NT2/D1 (cell line): Measurements from ENCODE around the gene GRIN2D.

Experiments
- DNase-seq: peaks from one replicate; pipeline ENCODE4 v3.0.0-alpha.2; 2011; ENCODE audit warnings: low read depth, low spot score
- H3K27me3 ChIP-seq: 2 replicates; pipeline ENCODE4 v1.6.0; 2011; ENCODE audit warnings: mild to moderate bottlenecking; ENCODE audit not compliant: insufficient read length, insufficient read depth
- H3K36me3 ChIP-seq: 2 replicates; pipeline ENCODE4 v1.6.1; 2011; ENCODE audit warnings: mild to moderate bottlenecking, low read length, mixed read lengths; ENCODE audit not compliant: insufficient read depth, insufficient read length
- H3K4me1 ChIP-seq: 2 replicates; pipeline ENCODE4 v1.5.1; 2011; ENCODE audit not compliant: insufficient read depth, insufficient read length
- H3K4me3 ChIP-seq: 2 replicates; pipeline ENCODE4 v1.5.1; 2011; ENCODE audit warnings: low read depth; ENCODE audit not compliant: insufficient read length
- H3K9ac ChIP-seq: 2 replicates; pipeline ENCODE4 v1.6.0; 2011; ENCODE audit warnings: low read depth; ENCODE audit not compliant: insufficient read length
- H3K9me3 ChIP-seq: 2 replicates; pipeline ENCODE4 v1.5.1; 2011; ENCODE audit warnings: mild to moderate bottlenecking, low read length; ENCODE audit not compliant: insufficient read depth
- SUZ12 ChIP-seq: IDR thresholded peaks from 2 replicates; pipeline ENCODE4 v1.6.1; 2011; ENCODE audit not compliant: insufficient read length, insufficient read depth; ENCODE audit errors: extremely low read depth
- YY1 ChIP-seq: IDR thresholded peaks from 2 replicates; pipeline ENCODE4 v1.6.1; 2011; ENCODE audit not compliant: insufficient read length, insufficient read depth
- ZNF274 ChIP-seq: IDR thresholded peaks from 2 replicates; pipeline ENCODE4 v1.6.1; 2011; ENCODE audit warnings: mild to moderate bottlenecking, low read depth, low read length

Gene GRIN2D

GRCh38 chr19:48353677-48354076 lies 39.8 kb upstream of the GRIN2D start:
- Histone ChIP-seq H3K9ac (no peak overlapping the region), H3K4me3 (no peak overlapping the region), H3K9me3 (no peaks in the 10 kb centered on the region), H3K36me3 (no peaks in the 10 kb centered on the region), H3K27me3 (no peaks in the 10 kb centered on the region), H3K4me1 (no peaks in the 10 kb centered on the region)
- no peak for DNase-seq
- TF ChIP-seq SUZ12 (no peak), ZNF274 (no peak), YY1 (no peak)

GRCh38 chr19:48354332-48354992 lies 39.0 kb upstream of the GRIN2D start:
- no peaks in the 10 kb centered on the region for H3K4me1 ChIP-seq
- no peaks in the 10 kb centered on the region for H3K9me3 ChIP-seq
- no peak for DNase-seq
- TF ChIP-seq YY1 (no peak), SUZ12 (no peak), ZNF274 (no peak)
- no peak overlapping the region for H3K9ac ChIP-seq
- no peaks in the 10 kb centered on the region for H3K36me3 ChIP-seq
- no peak overlapping the region for H3K4me3 ChIP-seq
- no peaks in the 10 kb centered on the region for H3K27me3 ChIP-seq

- no peak for DNase-seq
- Histone ChIP-seq H3K4me3 (no peak overlapping the region), H3K9ac (peak overlapping the region; percentile 42), H3K4me1 (no peaks in the 10 kb centered on the region), H3K36me3 (no peaks in the 10 kb centered on the region), H3K27me3 (no peaks in the 10 kb centered on the region), H3K9me3 (no peaks in the 10 kb centered on the region)
- TF ChIP-seq YY1: no peak
- TF ChIP-seq SUZ12: no peak
- no peak for TF ChIP-seq ZNF274
These were observed 38.0 kb upstream of the GRIN2D start for GRCh38 chr19:48355365-48355954.

- Histone ChIP-seq H3K9ac (no peak overlapping the region), H3K4me1 (no peaks in the 10 kb centered on the region), H3K9me3 (no peaks in the 10 kb centered on the region), H3K4me3 (no peak overlapping the region), H3K36me3 (no peaks in the 10 kb centered on the region), H3K27me3 (no peaks in the 10 kb centered on the region)
- TF ChIP-seq ZNF274 (no peak), YY1 (no peak), SUZ12 (no peak)
- no peak for DNase-seq
These were observed 34.3 kb upstream of the GRIN2D start for GRCh38 chr19:48359123-48359522.

GRCh38 chr19:48361912-48362311 lies 31.6 kb upstream of the GRIN2D start:
- Histone ChIP-seq H3K27me3 (peaks cover 8% of the 10 kb centered on the region), H3K36me3 (no peaks in the 10 kb centered on the region), H3K4me3 (no peak overlapping the region), H3K9me3 (peaks cover 6% of the 10 kb centered on the region; the same call in 1 of the 2 replicates), H3K9ac (no peak overlapping the region), H3K4me1 (no peaks in the 10 kb centered on the region)
- DNase-seq: no peak
- TF ChIP-seq ZNF274 (no peak), SUZ12 (no peak), YY1 (no peak)

- DNase-seq: peak; percentile 79
- Histone ChIP-seq H3K9me3 (peaks cover 6% of the 10 kb centered on the region; the same call in 1 of the 2 replicates), H3K36me3 (no peaks in the 10 kb centered on the region), H3K9ac (peak overlapping the region; percentile 93), H3K27me3 (peaks cover 8% of the 10 kb centered on the region), H3K4me3 (peak overlapping the region; percentile 75), H3K4me1 (no peaks in the 10 kb centered on the region)
- no peak for TF ChIP-seq ZNF274
- no peak for TF ChIP-seq SUZ12
- TF ChIP-seq YY1: no peak
These were observed 30.6 kb upstream of the GRIN2D start for GRCh38 chr19:48362716-48363499.

GRCh38 chr19:48363500-48363809 lies 30.0 kb upstream of the GRIN2D start:
- no peaks in the 10 kb centered on the region for H3K36me3 ChIP-seq
- H3K9ac ChIP-seq: peak overlapping the region; percentile 93
- TF ChIP-seq ZNF274: no peak
- TF ChIP-seq YY1: no peak
- no peak for TF ChIP-seq SUZ12
- H3K4me1 ChIP-seq: no peaks in the 10 kb centered on the region
- H3K4me3 ChIP-seq: peak overlapping the region; percentile 75
- H3K27me3 ChIP-seq: peaks cover 8% of the 10 kb centered on the region
- DNase-seq: no peak
- H3K9me3 ChIP-seq: peaks cover 6% of the 10 kb centered on the region; the same call in 1 of the 2 replicates
